ENCODE measurements around the gene CDH6.
"Not testable (repeated sequence)": the region's sequence is repeated elsewhere in the genome, so short reads cannot be mapped to it uniquely, and the experiment has no call there.

CDH6 gene

DNA sequence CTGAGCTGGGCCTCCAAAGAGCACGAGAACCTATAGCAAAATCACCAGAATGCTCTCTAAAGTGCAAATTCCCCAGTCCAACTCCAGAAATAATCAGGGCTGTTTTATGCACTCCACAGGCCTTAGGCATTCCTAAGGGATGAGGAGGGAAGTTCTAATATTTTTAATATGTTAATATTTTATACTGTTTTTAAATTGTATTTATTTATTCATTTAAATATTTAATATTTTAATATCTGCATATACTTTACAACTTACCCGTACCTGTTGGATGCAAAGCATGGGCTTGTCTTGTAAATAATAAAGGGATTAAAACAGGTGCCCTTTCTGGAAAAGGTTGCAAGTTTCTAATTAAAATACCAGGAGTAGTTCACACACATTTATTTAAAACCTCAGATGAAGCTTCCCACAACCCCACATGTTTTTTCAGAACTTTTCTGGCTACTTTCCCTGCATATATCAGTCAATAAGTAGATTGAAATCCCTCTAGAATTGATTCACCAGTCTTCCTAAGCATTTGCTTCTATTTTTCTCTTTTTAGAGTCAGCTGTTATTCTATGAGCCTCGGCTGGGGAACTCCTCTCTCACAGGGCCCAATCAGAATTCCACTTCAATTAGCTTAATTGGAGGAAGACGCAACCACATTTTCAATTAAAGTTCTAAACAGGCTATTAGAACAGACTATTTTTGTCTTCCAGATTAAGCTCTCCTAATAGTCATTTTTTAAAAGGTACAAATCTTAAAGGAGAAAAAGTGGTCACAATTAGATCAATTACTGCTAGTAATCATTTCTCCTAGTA lies 140.8 kb downstream of the CDH6 start:
- no peak for DNase-seq

DNA sequence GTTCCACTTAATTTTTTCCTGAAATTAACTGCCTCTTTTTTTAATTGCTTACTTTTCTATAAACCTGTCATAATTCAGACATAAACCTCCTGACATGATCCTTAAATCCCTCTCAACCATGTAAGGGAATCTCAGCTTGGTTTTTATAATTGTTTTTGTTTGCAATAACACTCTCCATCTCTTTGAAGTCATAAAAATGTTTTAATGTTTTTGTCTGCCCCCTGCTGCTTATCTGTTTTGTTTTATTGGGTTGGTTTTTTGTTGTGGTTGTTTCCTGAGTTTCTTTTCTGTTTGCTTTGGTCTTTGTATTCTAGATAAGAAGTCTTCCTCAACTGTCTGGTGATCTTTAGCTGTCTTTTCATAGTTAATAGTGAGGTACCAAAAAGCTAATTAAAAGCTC lies 142.0 kb downstream of the CDH6 start:
- DNase-seq, result no peak

DNA sequence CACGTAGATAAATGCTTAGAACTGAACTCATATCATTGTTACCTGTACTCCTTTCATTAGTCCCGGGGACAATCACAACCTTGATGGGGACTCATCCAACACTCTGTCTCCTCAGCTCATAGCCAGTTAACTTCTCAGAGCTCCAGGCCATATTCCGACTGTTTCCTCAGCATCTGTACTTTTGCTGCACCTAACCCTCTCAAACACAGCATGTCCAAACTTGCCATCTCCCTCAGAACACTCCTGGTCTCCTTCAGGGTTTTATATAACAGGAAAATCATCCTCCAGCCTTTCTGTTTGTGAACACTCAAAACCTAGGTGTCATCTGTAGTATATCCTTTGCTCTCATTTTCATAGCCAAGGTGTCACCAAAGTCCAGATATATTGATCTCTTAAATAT lies 150.5 kb downstream of the CDH6 start:
- no peak for DNase-seq

DNA sequence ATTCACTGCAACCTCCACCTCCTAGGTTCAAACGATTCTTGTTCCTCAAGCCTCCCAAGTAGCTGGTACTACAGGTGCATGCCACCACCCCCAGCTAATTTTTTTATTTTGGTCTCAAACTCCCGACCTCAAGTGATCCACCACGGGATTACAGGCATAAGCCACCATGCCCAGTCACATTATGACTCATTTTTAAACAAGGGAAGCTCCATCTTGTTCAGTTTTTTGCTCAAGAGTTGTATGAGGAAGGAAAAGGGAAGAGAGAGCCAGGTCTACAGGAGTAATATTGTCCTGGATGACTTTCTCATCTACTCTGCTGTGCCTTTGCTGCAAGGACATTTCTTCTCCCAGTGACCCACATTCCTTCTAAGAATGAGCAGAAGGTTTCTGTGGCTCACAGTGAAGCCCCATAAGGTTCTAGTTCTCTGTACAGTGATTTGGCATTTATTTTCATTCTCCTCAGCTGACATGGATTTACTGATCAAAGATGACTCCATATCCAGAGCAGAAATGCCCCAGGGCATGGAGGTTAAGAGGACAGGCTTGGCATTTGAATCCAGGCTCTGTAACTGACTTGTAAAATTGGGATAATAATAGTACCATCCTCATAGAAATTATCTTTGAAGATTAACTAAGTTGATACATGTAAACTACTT lies 153.5 kb downstream of the CDH6 start:
- DNase-seq, result no peak

DNA sequence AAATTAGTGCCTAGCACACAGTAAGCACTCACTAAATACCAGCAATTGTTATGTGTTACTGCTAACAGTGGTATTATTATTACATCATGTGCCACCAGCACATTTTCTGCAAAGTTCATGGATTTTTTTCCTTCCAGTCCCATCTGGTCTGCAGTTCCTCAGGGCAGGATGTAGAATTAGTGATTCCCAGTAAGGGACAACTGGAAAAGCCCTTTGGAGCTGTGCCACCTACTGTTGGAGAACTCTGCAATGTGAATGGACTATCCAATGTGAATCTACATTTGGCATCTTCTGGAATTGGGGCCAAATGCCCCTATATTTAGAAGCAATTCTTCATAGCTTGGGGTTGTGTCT lies 154.0 kb downstream of the CDH6 start:
- no peak for DNase-seq

DNA sequence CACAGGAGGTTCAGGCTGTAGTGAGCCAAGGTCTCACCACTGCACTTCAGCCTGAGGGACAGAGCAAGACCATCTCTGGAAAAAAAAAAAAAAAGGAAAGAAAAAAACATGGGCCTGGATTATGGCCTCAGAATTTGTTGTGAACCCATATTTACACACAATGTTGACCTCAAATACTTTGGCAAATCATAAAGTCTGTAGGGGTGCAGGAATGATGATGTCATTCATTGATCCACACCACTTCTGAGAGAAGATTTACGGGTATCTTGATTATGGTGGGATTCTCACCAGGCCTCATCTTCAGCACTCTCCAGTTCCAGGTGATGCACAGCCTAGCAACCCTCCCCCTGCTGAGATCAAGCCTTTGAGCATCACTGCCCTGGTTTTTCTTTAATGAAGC lies 156.9 kb downstream of the CDH6 start:
- DNase-seq, result no peak

DNA sequence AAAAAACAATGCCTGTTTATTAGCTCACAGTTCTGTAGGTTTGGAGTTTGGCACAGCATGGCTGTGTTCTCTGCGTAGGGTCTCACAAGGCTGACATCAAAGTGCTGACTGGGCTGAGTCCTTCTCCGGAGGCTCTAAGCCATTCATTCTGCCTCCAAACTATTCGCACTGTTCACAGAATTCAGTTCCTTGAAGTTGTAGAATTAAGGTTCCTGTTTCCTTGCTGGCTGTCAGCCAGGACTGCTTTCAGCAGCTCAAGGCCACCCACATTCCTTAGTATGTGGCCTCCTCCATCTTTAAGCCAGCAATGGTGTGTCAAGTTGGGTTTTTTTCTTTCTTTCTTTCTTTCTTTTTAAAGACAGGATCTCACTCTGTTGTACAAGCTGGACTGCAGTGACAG lies 161.9 kb downstream of the CDH6 start:
- DNase-seq, result no peak

DNA sequence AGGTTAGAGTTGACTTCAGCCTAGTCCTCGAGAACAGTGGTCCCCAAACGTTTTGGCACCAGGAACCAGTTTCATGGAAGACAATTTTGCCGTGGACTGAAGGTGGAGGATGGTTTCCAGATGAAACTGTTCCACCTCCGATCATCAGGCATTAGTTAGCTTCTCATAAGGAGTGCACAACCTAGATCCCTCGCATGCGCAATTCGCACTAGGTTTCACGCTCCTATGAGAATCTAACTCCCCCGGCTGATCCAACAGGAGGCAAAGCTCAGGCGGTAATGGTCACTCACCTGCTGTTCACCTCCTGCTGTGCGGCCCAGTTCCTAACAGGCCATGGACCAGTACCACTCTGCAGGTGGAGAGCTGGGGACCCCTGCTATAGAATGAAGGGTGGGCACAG lies 163.6 kb downstream of the CDH6 start:
- no peak for DNase-seq

DNA sequence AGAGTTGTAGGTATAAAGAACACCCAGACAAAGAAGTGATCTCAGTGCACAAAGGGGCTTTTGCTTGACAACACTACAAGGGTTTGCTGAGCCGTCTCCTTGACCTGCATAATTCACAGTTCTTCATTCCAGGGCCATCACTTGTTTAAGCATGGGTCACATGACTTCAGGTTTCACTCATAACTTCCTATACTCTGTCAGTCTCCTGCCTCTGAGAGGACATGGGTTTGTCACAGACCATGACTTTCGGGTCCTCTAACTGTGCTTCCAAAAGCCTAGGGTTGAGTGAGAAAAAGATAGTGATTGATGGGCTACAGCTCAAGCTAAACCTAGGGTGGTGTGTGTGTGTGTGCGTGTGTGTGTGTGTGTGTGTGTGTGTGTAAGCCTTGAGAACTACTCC lies 166.4 kb downstream of the CDH6 start:
- DNase-seq, result no peak

DNA sequence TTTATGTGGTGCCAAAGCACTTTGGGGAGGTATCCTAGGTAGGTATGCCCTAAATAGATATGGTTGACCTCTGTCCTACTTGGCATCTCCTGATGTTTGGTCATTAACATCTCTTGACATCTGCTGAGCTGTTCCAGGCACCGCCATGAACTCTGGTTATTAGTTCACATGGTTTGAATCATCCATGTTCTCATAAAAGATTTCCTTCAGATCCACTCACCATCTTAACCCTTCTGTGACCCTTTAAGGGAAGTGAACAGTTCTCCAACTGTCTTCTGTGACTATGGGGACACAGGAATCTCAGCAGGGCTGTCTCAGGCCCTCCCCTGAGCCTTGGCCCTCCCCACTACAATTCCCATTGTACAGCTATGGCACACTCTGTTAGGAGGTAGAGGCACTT lies 167.7 kb downstream of the CDH6 start:
- no peak for DNase-seq

DNA sequence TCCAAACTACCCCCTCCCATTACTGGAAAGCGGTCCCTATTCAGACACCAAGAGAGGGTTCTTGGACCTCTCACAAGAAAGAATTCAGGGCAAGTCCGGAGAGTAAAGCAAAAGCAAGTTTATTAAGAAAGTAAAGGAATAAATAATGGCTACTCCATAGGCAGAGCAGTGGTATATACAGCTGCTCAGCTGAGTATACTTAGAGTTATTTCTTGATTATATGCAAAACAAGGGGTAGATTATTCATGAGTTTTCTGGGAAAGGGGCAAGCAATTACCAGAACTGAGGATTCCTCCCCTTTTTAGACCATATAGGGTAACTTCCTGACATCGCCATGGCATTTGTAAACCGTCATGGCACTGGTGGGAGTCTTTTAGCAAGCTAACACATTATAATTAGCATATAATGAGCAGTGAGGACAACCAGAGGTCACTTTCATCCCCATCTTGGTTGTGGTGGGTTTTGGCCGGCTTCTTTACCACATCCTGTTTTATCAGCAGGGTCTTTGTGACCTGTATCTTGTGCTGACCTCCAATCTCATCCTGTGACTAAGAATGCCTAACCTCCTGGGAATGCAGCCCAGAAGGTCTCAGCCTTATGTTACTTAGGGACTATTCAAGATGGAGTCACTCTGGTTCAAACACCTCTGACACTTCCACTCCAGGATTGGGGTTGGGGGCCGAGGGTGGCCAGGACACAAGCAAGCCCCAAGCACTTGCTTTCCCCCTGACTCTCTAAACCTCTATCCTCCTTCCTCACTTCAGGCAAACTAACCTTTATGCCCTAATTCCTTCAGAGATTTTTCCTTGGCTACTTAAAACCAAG lies 168.4 kb downstream of the CDH6 start:
- not testable (repeated sequence) for DNase-seq

DNA sequence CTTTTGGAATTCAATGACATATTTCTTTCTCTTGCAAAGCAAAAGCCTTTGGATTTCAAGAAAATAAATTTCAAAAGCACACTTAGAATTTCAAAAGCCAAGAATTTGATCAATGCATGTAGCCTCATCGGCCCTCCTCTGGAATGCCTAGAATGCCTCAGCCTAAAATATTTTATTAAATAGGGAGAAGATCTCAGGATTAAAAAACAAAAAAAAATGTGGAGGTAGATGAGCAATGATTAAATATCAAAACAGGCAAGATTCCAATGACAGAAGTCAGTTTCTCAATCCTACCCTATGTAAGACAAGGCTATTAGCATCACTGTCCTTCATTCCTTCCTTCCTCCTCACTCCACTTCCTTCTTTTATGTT lies 169.0 kb downstream of the CDH6 start:
- no peak for DNase-seq

DNA sequence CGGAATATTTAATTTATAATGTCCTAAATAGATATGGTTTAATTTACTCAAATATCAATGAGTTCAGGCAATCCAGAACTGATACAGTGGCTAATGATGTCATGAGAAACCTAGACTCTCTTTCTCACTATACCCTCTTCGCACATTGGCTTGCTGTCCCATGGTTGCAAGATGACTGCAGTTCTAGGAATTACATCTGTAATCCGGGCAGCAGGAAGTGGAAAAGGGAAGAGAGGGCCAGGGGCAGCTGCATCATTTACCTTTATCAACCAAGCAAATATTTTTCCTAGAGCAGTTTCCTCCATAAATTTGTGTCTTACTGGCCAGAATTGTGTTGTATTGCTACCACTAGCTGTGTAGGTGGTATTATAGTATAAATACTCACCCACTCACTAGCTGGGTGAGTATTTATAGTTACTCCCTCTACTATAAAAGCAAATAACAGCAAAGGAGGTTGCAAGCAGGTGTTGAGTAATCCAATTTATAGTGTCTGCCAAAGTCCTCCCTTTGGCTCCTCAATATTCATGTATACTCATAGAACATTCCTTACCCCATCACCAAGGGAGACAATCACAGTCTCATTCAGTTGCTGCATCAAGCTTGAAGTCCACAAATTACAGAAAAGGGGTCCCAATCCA lies 169.6 kb downstream of the CDH6 start:
- no peak for DNase-seq

DNA sequence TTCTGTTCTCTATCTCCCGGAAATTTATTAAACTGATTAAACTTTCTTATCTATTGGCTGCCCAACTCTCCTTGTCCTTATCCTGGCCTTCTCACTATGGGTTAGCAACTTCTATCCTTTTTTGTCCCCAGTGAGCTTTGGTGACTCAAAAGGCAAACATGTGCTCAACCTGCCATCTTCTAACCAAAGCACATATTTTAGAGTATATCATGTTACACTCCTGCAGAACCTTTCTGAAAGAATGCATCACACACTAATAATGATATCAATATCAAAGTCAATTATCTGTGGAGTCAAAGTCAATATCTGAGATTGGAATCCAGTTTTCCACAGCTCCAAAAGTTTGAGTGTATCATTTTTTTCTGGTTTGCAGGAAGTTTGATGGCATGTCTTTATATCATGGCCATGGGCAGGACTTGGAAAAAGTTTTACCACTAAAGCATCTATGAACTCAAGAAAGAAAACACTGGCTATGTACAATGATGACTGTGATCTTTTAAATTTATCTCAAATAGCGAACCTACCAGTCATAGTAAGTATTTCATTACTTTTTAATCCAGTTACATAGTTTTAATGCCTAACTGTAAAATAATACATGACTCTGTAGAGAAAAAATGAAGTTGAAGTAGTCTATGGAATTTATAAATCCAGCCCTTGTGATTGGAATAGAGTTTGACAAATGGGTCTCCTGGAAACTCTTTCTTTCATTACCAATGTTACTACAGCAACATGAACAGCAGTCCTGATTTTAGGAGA lies 171.6 kb downstream of the CDH6 start:
- no peak for DNase-seq

DNA sequence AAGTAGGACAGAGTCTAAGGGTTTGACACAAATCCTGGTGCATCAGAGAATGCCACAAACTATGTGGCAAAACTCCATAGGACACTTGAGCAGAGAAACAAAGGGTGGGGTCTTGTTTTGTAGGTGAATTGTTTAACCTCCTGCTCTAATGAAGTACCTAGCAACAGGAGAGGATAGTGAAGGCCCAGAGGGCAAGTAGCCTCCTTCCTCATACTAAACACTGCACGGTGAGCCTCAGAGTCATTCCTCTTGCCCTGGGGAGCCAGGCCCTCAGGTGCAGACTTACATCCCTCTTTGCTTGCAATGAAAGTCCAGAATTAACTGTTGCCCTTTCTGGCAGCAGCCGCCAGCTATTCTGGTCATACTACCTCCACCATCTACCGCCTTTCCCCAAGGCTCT lies 172.3 kb downstream of the CDH6 start:
- DNase-seq, result no peak

DNA sequence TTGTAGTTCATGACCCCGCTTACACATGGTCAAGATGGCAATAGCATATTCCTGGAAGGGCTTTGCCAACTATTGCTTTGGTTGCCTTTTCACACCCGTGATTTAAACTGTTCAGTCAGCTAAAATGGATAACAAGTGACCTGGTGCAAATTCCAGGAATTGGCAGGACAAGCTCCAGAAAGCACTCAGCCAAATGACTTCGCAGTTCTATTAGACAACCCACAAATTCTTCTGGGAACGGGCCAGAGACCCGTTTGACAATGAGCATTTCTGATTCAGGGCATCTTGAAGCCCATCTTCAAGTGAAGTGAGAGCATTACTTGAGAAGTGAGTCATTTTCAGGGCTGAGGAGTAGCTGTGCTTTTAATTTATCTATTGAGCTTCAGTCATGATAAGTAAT lies 173.5 kb downstream of the CDH6 start:
- no peak for DNase-seq

DNA sequence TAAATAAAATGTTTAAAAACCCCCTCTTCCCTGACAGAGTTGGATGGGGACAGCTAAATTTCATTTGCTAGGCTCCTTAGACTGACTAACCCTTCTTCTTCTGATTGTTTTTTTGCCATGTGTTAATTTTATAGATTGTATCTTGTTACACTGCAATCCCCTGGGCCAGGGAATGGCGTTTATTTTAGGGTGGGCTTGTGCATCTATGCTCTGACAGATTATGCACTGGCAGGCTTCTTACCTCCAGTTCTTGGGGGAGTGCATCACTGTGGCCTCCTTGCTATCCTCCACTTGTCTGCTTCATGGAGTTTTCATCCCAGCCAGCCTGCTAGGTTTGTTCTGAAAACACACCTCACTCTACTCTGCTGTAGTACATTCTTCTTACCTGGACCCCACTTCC lies 178.6 kb downstream of the CDH6 start:
- no peak for DNase-seq

DNA sequence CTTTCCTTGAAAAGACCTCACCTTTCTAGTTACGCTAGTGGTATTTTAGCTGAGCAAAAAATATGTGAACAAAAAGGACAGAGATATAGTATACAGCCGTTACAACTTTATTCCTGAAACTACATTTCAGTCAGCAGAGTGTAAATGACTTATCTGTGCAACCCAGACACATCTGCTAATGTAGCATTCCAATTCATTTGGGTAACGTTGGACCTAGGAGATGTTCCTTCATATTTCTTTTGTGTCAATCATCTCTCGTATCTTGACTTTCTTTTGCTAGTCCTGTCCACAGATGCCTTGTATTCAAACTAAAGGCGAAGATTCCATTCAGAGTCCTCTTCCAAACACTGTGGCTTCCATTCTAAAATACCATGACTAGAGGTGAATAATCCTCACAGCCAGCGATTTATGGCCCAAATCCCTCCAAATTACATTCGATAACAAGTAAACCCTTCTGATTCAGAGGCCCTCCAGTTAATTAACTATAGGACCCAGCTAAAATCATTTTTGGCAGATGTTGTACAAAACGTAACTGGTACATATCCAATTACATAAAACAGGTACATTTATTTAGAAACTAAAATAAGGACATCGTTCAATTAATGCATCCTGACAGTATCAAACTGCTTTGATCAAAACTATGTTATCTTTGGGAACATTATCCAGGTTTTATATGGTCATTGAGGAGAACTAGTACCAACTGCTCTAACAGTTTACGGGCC lies 182.7 kb downstream of the CDH6 start:
- no peak for DNase-seq

DNA sequence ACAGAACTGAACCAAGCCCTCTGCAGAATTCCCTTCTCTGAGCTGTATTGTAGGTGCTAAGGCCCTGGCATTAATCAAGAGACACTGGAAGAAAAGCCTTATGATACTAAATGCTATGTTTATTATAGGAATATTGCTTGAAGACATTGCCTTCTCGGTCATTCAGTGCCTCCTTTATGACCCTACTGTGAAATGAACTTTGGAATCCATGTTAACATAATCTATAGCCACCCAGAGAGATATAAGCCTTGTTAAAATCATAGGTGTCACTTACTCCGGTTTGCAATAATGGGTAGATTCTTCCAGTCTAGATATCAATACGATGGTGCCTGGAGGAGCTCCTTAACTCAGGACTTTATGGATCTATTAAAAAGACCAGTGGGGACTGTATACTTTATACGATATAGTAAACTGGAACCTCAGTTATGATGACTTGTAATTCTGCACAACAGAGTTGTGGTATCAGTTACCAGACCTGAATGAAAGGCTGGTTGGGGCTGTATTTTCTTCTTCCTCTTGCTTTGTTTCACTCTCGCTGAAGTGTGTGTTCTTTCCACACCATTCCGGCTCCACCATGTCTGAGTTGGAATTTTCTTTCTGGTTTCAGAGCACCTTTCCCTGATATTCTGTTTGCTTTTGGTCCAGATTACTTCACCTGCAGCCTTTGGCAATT lies 183.9 kb downstream of the CDH6 start:
- no peak for DNase-seq

DNA sequence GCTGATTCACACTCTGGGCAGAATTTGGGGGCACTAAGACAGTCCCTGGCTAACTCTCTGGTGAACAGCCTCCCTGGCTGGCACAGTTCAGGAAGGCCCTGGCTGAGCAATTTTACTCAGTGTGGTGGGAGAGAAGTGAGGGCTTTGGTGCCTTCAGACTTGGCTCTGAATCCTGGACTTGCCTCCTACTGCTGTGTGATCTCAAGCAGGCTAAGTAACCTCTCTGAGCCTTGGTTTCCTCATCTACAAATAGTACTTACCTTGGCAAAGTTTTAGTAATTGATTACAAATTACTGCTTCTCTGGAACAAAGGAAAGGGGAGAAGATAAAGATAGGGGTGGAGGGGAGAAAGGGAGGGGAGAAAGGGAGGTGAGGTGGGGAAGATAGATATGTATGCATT lies 184.7 kb downstream of the CDH6 start:
- no peak for DNase-seq

Measured in CD4-positive, alpha-beta T cell treated with Interleukin-17A for 1 hour (primary cell).